IMR-90 (cell line): ENCODE results near the gene DDAH2. TPM values are rescaled to one million over a fixed set of nuclear protein-coding genes. Genes with fewer than 3 reads are reported as not detected.

Source experiments
- ATAC-seq: fragments of 200-7000 bp; cut with Tn5 transposase; 2 replicates; pipeline ENCODE4 v1.9.1; 2020; ENCODE audit warnings: low read depth, mild to moderate bottlenecking, moderate library complexity
- BruUV-seq: library from RNA; stranded (reverse); fragments of 400-500 nt; replicated peaks from 2 replicates; lab custom pipeline; 2021; lab: Mats Ljungman, UMichigan
- CTCF ChIA-PET: fragments of 300-600 bp; formaldehyde crosslinking; extraction: SDS; loops from one replicate; lab custom pipeline; 2021; ENCODE audit warnings: antibody characterized with exemption; lab: Yijun Ruan, JAX
- POLR2A ChIA-PET: fragments of 300-600 bp; sonication (Branson Sonifier 250); formaldehyde crosslinking; loops from one replicate; lab custom pipeline; 2022; ENCODE audit warnings: antibody characterized with exemption; ENCODE audit not compliant: unreplicated experiment; lab: Charles Lee
- DNase-seq: peaks from one replicate; pipeline ENCODE4 v3.0.0; 2013
- H2AFZ ChIP-seq: replicated peaks from 2 replicates; pipeline ENCODE3; 2013; ENCODE audit warnings: low read length, mild to moderate bottlenecking; ENCODE audit not compliant: poor library complexity
- H2AK5ac ChIP-seq: 2 replicates; pipeline ENCODE4 v1.6.1; 2013; ENCODE audit warnings: low read depth, low read length, inconsistent platforms
- H2AK9ac ChIP-seq: replicated peaks from 2 replicates; pipeline ENCODE3; 2013; ENCODE audit warnings: mild to moderate bottlenecking, low read depth, low read length, moderate library complexity; ENCODE audit not compliant: poor library complexity
- H2BK120ac ChIP-seq: 2 replicates; pipeline ENCODE4 v1.6.1; 2013; ENCODE audit warnings: low read depth, low read length, inconsistent platforms
- H2BK15ac ChIP-seq: 3 replicates; pipeline ENCODE4 v1.6.1; 2013; ENCODE audit warnings: low read depth, low read length, inconsistent platforms
- H2BK20ac ChIP-seq: 2 replicates; pipeline ENCODE4 v1.6.1; 2013; ENCODE audit warnings: low read depth, mild to moderate bottlenecking, inconsistent platforms, low read length, moderate library complexity
- H2BK5ac ChIP-seq: 2 replicates; pipeline ENCODE4 v1.6.1; 2013; ENCODE audit warnings: mild to moderate bottlenecking, low read depth, low read length, inconsistent platforms; ENCODE audit not compliant: poor library complexity, severe bottlenecking
- H3K14ac ChIP-seq: replicated peaks from 2 replicates; pipeline ENCODE4 v1.6.1; 2013; ENCODE audit warnings: low read depth, low read length, inconsistent platforms
- H3K18ac ChIP-seq: 2 replicates; pipeline ENCODE4 v1.6.1; 2013; ENCODE audit warnings: low read depth, low read length, control low read depth
- H3K23ac ChIP-seq: 2 replicates; pipeline ENCODE4 v1.6.1; 2013; ENCODE audit warnings: low read depth, low read length, inconsistent platforms
- H3K27ac ChIP-seq: 2 replicates; pipeline ENCODE4 v1.5.1; 2013; ENCODE audit warnings: mild to moderate bottlenecking, control low read depth, low read length; ENCODE audit not compliant: insufficient read depth
- H3K27me3 ChIP-seq: 2 replicates; pipeline ENCODE4 v1.6.1; 2013; ENCODE audit warnings: low read length; ENCODE audit not compliant: control insufficient read depth, insufficient read depth
- H3K36me3 ChIP-seq: 2 replicates; pipeline ENCODE4 v1.6.1; 2013; ENCODE audit warnings: low read length, mixed read lengths; ENCODE audit not compliant: control insufficient read depth, insufficient read depth
- H3K4ac ChIP-seq: 2 replicates; pipeline ENCODE4 v1.6.1; 2013; ENCODE audit warnings: low read depth, low read length, inconsistent platforms
- H3K4me1 ChIP-seq: 2 replicates; pipeline ENCODE4 v1.6.1; 2013; ENCODE audit warnings: low read length, mixed read lengths; ENCODE audit not compliant: control insufficient read depth, insufficient read depth
- H3K4me2 ChIP-seq: 2 replicates; pipeline ENCODE4 v1.6.1; 2013; ENCODE audit warnings: low read depth, mild to moderate bottlenecking, control low read depth, low read length, moderate library complexity
- H3K4me3 ChIP-seq: 2 replicates; pipeline ENCODE4 v1.5.1; 2013; ENCODE audit warnings: low read depth, mild to moderate bottlenecking, control low read depth, low read length, moderate library complexity; ENCODE audit not compliant: insufficient read depth
- H3K56ac ChIP-seq: 2 replicates; pipeline ENCODE4 v1.6.1; 2013; ENCODE audit warnings: low read length, inconsistent platforms; ENCODE audit not compliant: insufficient read depth; ENCODE audit errors: extremely low read depth
- H3K79me1 ChIP-seq, 2 experiments: 2 replicates each; pipeline ENCODE4 v1.6.1; 2013; ENCODE audit warnings: low read length in 2 of 2, inconsistent platforms in 1 of 2, low read depth in 1 of 2
- H3K9ac ChIP-seq: 2 replicates; pipeline ENCODE4 v1.6.1; 2013; ENCODE audit warnings: low read depth, low read length, control low read depth
- H3K9me1 ChIP-seq: 2 replicates; pipeline ENCODE4 v1.6.1; 2013; ENCODE audit warnings: low read length, inconsistent platforms; ENCODE audit not compliant: insufficient read depth
- H3K9me3 ChIP-seq: 2 replicates; pipeline ENCODE4 v1.6.1; 2013; ENCODE audit warnings: low read length; ENCODE audit not compliant: control insufficient read depth, insufficient read depth
- H4K20me1 ChIP-seq: 2 replicates; pipeline ENCODE4 v1.6.1; 2013; ENCODE audit warnings: low read length, inconsistent platforms; ENCODE audit not compliant: insufficient read depth
- H4K5ac ChIP-seq: 2 replicates; pipeline ENCODE4 v1.6.1; 2013; ENCODE audit warnings: mild to moderate bottlenecking, low read depth, low read length, control low read depth
- H4K8ac ChIP-seq, 2 experiments: 2 replicates each; pipeline ENCODE4 v1.6.1; 2013; ENCODE audit warnings: low read depth in 2 of 2, low read length in 2 of 2, control low read depth in 1 of 2, inconsistent platforms in 1 of 2
- H4K91ac ChIP-seq: 2 replicates; pipeline ENCODE4 v1.6.1; 2013; ENCODE audit warnings: low read depth, low read length, inconsistent platforms; ENCODE audit not compliant: insufficient read depth
- BHLHE40 ChIP-seq: fragments of 150-350 bp; IDR thresholded peaks from 2 replicates; pipeline ENCODE4 v1.6.1; 2016; ENCODE audit warnings: mild to moderate bottlenecking, low read depth, low read length
- FOS ChIP-seq: fragments of 150-350 bp; IDR thresholded peaks from 2 replicates; pipeline ENCODE4 v1.6.1; 2016; ENCODE audit warnings: low read depth, low read length
- MXI1 ChIP-seq: IDR thresholded peaks from 2 replicates; pipeline ENCODE4 v1.6.1; 2012; ENCODE audit warnings: low read depth, mild to moderate bottlenecking, low read length, moderate library complexity, borderline replicate concordance
- POLR2A ChIP-seq: IDR thresholded peaks from 2 replicates; pipeline ENCODE4 v1.6.1; 2012; ENCODE audit warnings: mild to moderate bottlenecking, low read depth, low read length
- RCOR1 ChIP-seq: IDR thresholded peaks from 2 replicates; pipeline ENCODE4 v1.6.1; 2012; ENCODE audit warnings: mild to moderate bottlenecking, low read length, improper control_type of control experiment; ENCODE audit not compliant: insufficient replicate concordance
- WGBS, 2 experiments: methylation state at CpG; one replicate each; pipeline versions ENCODE4 v1.1.5 to v1.1.7; 2013; ENCODE audit warnings: missing lambda C conversion rate in 2 of 2; ENCODE audit not compliant: insufficient read length in 1 of 2; ENCODE audit errors: extremely low coverage in 2 of 2; 5-methylcytosine and 5-hydroxymethylcytosine counted together
- dilution Hi-C: fragments of 300-500 bp; cut with HindIII; formaldehyde crosslinking; loops from one replicate; pipeline ENCODE4 v1.14.3; 2018; ENCODE audit warnings: low sequenced_read_pairs; ENCODE audit not compliant: unreplicated experiment
- in situ Hi-C: fragments of 300-500 bp; cut with MboI; formaldehyde crosslinking; loops from 3 replicates; pipeline ENCODE4 v1.14.3; 2019; ENCODE audit warnings: low sequenced_read_pairs, inconsistent platforms, mixed read lengths
- intact Hi-C: fragments of 100-400 bp; cut with micrococcal nuclease; formaldehyde crosslinking; loops from 2 replicates; pipeline ENCODE4 v1.10.0; 2022
- polyA plus RNA-seq, 3 experiments: library from polyadenylated mRNA; depleted of rRNA; stranded (reverse); fragments of >200 nt; gene quantifications; 2 replicates each; pipeline ENCODE4 v1.2.3, GENCODE V29; 2012; ENCODE audit warnings: low replicate concordance in 1 of 3
- total RNA-seq: library from RNA; depleted of rRNA; stranded (reverse); fragments of >200 nt; gene quantifications from 2 replicates; pipeline ENCODE4 v1.2.3, GENCODE V29; 2012
- TF ChIP-seq, protein P1 (sequence below): fragments of 150-350 bp; IDR thresholded peaks from 2 replicates; pipeline ENCODE4 v1.6.1; 2016; ENCODE audit warnings: low read depth, mild to moderate bottlenecking, low read length, moderate library complexity, borderline replicate concordance

Gene DDAH2
- total and polyA plus RNA-seq, 2 of the 4 experiments (the other 2 are of a cell fraction): 40.7 to 57.9 TPM

DNA sequence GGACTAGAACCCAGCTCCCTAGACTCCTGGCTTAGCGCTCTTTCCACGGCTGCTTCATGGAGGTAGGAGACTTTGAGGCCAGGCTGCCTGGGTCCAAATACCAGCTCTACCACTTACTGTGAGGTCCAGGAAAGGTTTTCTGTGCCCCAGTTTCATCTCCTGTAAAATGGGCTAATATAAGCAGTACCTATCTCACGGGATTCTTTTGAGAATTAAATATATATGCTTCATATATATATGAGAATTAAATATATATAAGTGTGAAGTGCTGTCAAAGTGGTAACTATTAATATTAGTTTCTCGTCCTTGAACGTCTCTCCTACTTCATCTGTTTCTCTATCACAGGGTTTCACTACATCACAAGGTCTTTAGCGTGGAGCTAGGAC lies 38.0 kb downstream of the DDAH2 start:
- Histone ChIP-seq H4K91ac (no peak overlapping the region), H3K9ac (no peak overlapping the region), H3K27ac (no peak overlapping the region), H3K18ac (no peak overlapping the region), H4K8ac (no peak overlapping the region), H3K14ac (no peak overlapping the region), H3K23ac (no peak overlapping the region), H2BK120ac (no peak overlapping the region), H3K79me1 (peaks cover 4 to 6% of the 10 kb centered on the region in 2 experiments; a peak in 2 of 4 replicates), H2AK9ac (no peak overlapping the region), H3K4me2 (no peak overlapping the region), H2AK5ac (no peak overlapping the region), H3K4me3 (no peak overlapping the region), H3K9me3 (no peaks in the 10 kb centered on the region), H2AFZ (no peak overlapping the region), H3K56ac (no peak overlapping the region), H3K4me1 (no peaks in the 10 kb centered on the region), H2BK20ac (no peak overlapping the region), H3K36me3 (peaks cover 80% of the 10 kb centered on the region), H3K27me3 (no peaks in the 10 kb centered on the region), H3K4ac (no peak overlapping the region), H2BK15ac (no peak overlapping the region), H2BK5ac (no peak overlapping the region), H4K20me1 (no peaks in the 10 kb centered on the region), H3K9me1 (no peaks in the 10 kb centered on the region), H4K5ac (no peak overlapping the region)
- no peak for TF ChIP-seq MXI1
- TF ChIP-seq POLR2A: no peak
- TF ChIP-seq RCOR1: no peak
- TF ChIP-seq BHLHE40: no peak
- TF ChIP-seq, protein P1, sequence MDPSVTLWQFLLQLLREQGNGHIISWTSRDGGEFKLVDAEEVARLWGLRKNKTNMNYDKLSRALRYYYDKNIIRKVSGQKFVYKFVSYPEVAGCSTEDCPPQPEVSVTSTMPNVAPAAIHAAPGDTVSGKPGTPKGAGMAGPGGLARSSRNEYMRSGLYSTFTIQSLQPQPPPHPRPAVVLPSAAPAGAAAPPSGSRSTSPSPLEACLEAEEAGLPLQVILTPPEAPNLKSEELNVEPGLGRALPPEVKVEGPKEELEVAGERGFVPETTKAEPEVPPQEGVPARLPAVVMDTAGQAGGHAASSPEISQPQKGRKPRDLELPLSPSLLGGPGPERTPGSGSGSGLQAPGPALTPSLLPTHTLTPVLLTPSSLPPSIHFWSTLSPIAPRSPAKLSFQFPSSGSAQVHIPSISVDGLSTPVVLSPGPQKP: no peak
- no peak for TF ChIP-seq FOS
- dilution Hi-C loops: no loop called here
- DNase-seq (no peak), ATAC-seq (no peak)
- WGBS, 2 experiments: no CpG with 5 or more reads among the region's 6 CpGs
- BruUV-seq: no TSS peak
- ChIA-PET CTCF (no interaction called here), POLR2A (no interaction called here)
- in situ Hi-C loops: no loop called here
- intact Hi-C loops: no loop called here
